ENCODE data around the gene COX20. TPM values are rescaled to one million over a fixed set of nuclear protein-coding genes. Genes with fewer than 3 reads are reported as not detected.

COX20 gene, protein sequence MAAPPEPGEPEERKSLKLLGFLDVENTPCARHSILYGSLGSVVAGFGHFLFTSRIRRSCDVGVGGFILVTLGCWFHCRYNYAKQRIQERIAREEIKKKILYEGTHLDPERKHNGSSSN
- 18.6 and 35.1 TPM in 2 replicates for total RNA-seq

DNA sequence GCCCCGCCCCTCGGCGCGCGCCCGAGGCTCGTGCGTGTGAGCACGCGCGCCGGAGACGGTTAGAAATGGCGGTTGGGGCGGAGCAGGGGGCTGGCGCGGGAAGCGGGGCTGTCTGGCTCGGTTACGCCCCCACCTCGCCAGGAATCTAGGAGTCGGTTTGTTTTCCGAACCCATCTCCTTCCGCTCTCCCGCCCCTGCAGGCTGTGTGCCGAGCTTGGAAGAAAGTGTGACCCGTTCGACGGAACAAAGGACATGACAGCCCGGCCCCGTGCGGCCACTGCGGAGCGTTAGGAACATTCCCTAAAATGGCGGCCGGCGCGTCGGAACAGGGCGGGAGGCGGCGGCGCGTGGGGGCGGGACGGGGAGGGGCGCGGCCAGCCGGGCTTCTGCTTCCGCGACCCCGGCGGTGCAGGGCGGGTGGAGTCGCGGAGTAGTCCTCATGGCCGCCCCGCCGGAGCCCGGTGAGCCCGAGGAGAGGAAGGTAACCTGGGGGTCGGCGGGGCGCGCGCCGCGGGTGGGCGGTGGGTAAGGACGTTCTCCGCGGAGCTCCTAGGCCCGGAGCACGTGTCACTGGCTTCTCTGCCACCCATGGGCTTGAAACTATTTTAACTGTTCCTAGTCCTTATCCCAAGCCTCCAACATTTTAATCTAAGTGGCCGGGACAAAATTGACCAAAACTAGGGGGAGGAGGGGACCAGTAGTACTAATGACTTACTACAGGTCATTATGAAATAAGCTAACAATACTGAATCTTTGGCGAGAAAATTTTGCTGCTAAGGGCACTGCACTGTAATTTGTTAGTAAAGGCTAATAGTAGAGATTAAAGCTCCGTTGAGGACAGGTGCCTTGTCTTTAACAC lies at the start of gene COX20:
TSS of gene COX20 (plus strand) at position 383 of the 859 bp plus-strand sequence. CDS start at position 440, 57 bp downstream.

DNA sequence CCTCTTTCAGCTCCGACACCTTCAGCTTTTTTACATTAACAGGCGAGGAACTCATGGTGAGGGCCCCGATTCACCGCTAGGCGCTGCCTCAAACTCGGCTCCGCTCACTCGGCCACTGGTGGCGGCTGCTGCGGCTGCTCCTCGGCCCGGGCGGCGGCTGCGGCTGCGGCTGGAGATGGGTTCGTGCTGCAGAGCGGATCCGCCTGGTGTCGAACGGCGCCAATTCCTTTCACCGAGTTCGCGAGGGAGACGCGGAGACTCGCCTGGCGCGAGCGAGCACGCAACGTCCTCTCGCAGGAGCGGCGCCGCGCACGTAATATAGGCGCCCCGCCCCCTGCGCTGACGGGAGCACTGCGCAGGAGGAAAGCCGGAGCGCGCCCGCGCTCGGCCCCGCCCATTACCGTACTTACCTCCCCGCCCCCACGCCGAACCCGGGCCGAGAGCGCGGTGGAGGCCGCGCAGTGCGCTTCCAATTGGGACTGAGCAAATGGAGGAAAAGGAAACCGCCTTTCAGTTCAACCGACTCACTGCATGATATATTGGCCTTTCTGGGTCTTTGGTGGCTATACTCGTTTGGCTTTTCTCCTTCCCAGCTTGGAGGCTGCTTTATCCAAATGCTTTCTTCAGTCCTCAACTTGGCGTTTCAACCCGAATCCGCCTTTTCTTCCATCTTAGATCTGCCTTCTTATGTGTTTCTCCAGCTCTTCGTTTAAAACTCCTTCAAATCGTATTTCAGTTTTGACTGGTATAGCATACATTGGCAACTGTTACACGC lies 29.0 kb downstream of the COX20 start, which contains the start of gene HNRNPU:
TSS of gene HNRNPU (minus strand) at position 291 of the 775 bp plus-strand sequence. CDS start at position 55, 236 bp downstream.

Other genes starting within 250 kb of the COX20 start
- 40.6 and 42.0 TPM in 2 replicates for gene DESI2, start 182.5 kb upstream of the COX20 start, total RNA-seq
- 298 and 565 TPM in 2 replicates for gene HNRNPU, start 28.9 kb downstream of the COX20 start, total RNA-seq

Data from regular cardiac myocyte (primary cell).